ENCODE measurements around the gene ZFPL1.

- TF ChIP-seq CTCF (IDR thresholded peaks at IDR 0.05) (no peak), EP300 (IDR thresholded peaks at IDR 0.05) (no peak), POLR2A (IDR thresholded peaks at IDR 0.05; ENCODE audit: low read depth) (no peak), POLR2AphosphoS5 (IDR thresholded peaks at IDR 0.05) (no peak)
Measured at GRCh38 chr11:65083134-65083833, 738 bp upstream of the ZFPL1 start.

Data from esophagus muscularis mucosa (tissue), 4 donors.